ENCODE results near the gene CCT4. TPM values are rescaled to one million over a fixed set of nuclear protein-coding genes. Genes with fewer than 3 reads are reported as not detected.

CCT4 gene
- total RNA-seq, 1 experiment from 2014 or later, result 316 TPM

GRCh38 chr2:61911510-61911909, 23.1 kb upstream of the CCT4 start:
- no peak overlapping the region for H3K9ac ChIP-seq (ENCODE audit: low read length)
- POLR2A ChIA-PET, result no interaction called here
- no peak overlapping the region for H3K4me2 ChIP-seq (ENCODE audit: low read length)
- no peaks in the 10 kb centered on the region for H3K36me3 ChIP-seq (ENCODE audit: control insufficient read depth in 1 of 2, insufficient read depth in 2 of 2, low read length in 2 of 2)
- no peak overlapping the region for H2AFZ ChIP-seq (ENCODE audit: low read depth, low read length, poor library complexity, severe bottlenecking)
- peak; percentile 67 for ATAC-seq
- peaks cover 2 to 4% of the 10 kb centered on the region in 2 experiments; a peak in 3 of 4 replicates for H3K4me1 ChIP-seq (ENCODE audit: control insufficient read depth in 1 of 2, insufficient read depth in 2 of 2, low read length in 2 of 2)
- no peaks in the 10 kb centered on the region for H4K20me1 ChIP-seq (ENCODE audit: insufficient read depth)
- no peaks in the 10 kb centered on the region for H3K27me3 ChIP-seq (ENCODE audit: insufficient read depth, low read length)
- RAD21 ChIA-PET (ENCODE audit: low non-redundant PET in 1 of 2, low total read pairs in 2 of 2, uncharacterized antibody in 2 of 2, unreplicated experiment in 2 of 2), result no interaction called here
- H3K9me2 ChIP-seq (ENCODE audit: insufficient read depth), result no peaks in the 10 kb centered on the region
- TF ChIP-seq REST (IDR thresholded peaks at IDR 0.05; ENCODE audit: low read depth) (no peak), ZBTB33 (IDR thresholded peaks at IDR 0.05; ENCODE audit: extremely low read depth, insufficient replicate concordance, low read length) (no peak), EZH2 (IDR thresholded peaks at IDR 0.05) (no peak), ZFX (IDR thresholded peaks at IDR 0.05) (no peak), EZH2phosphoT487 (IDR thresholded peaks at IDR 0.05; ENCODE audit: borderline replicate concordance) (no peak), MAX (IDR thresholded peaks at IDR 0.05) (no peak), FOSL1 (IDR thresholded peaks at IDR 0.05; ENCODE audit: low read depth) (no peak), CTCF (IDR thresholded peaks at IDR 0.05 in 2 of 3, conservative IDR thresholded peaks at IDR 0.05 in 1 of 3; ENCODE audit: borderline replicate concordance in 1 of 3, insufficient read depth in 1 of 3, low read depth in 2 of 3, low read length in 2 of 3) (peak; percentile 17 to 52 (median 46); a peak in 5 of 6 replicates), CBX3 (IDR thresholded peaks at IDR 0.05; ENCODE audit: low read depth) (no peak), RAD21 (IDR thresholded peaks at IDR 0.05; ENCODE audit: low read depth) (peak; percentile 57), CEBPB (IDR thresholded peaks at IDR 0.05; ENCODE audit: low read depth) (no peak), EGR1 (IDR thresholded peaks at IDR 0.05; ENCODE audit: low read depth) (no peak)
- intact Hi-C loops (cut with micrococcal nuclease), result loop anchor here (10.0 kb wide), 1 partner anchor 777 kb away; no protein-coding TSS in a partner anchor
- no peaks in the 10 kb centered on the region for H3K9me3 ChIP-seq (ENCODE audit: control insufficient read depth in 1 of 2, insufficient read depth in 1 of 2, low read depth in 1 of 2, low read length in 2 of 2)
- BruUV-seq (replicated peaks), result no TSS peak
- DNase-seq (ENCODE audit: low read depth, low spot score), result no peak
- CTCF ChIA-PET, result no interaction called here
- H3K27ac ChIP-seq (ENCODE audit: low read depth, low read length), result no peak overlapping the region
- H3K79me2 ChIP-seq (ENCODE audit: insufficient read depth, low read length), result no peaks in the 10 kb centered on the region
- no peak overlapping the region for H3K4me3 ChIP-seq (replicated peaks in 1 of 2; ENCODE audit: low read depth in 1 of 2, low read length in 2 of 2)
